T-cell (primary cell): Measurements from ENCODE around the gene TMEM125. TPM values are rescaled to one million over a fixed set of nuclear protein-coding genes. Genes with fewer than 3 reads are reported as not detected.

ENCODE experiments used
- ATAC-seq, 4 experiments: fragments of 200-7000 bp in 3 of 4; fragments of 150-1000 bp in 1 of 4; cut with Tn5 transposase; replicated peaks in 1 of 4; 1 replicate in 3 of 4; 2 replicates in 1 of 4; pipeline ENCODE4 v1.10.0; 2021; ENCODE audit warnings: moderate library complexity in 3 of 4, mild to moderate bottlenecking in 2 of 4, moderate number of reproducible peaks in 1 of 4
- CTCF ChIA-PET, 2 donors: fragments of 300-600 bp; sonication (Branson Sonifier 250); formaldehyde crosslinking; loops; one replicate each; lab custom pipeline; 2022; ENCODE audit warnings: antibody characterized with exemption in 2 of 2; lab: Charles Lee
- POLR2A ChIA-PET, 2 donors: fragments of 300-600 bp; sonication (Branson Sonifier 250); formaldehyde crosslinking; loops; one replicate each; lab custom pipeline; 2022; ENCODE audit warnings: antibody characterized with exemption in 2 of 2; lab: Charles Lee
- DNase-seq, 35 experiments: peaks; one replicate each; pipeline versions ENCODE4 v3.0.0 to v3.0.0-alpha.2; 2013 to 2023
- H3K27ac ChIP-seq: one replicate; pipeline ENCODE4 v1.5.1; 2013; ENCODE audit warnings: low read length
- H3K27me3 ChIP-seq, 2 experiments: replicated peaks in 1 of 2; 1 replicate in 1 of 2; 2 replicates in 1 of 2; pipeline versions ENCODE4 v1.6.1 to v1.7.0; 2013; ENCODE audit warnings: low read length in 1 of 2, mixed read lengths in 1 of 2; ENCODE audit not compliant: control insufficient read depth in 2 of 2, insufficient read depth in 2 of 2; ENCODE audit errors: extremely low read depth in 1 of 2
- H3K36me3 ChIP-seq, 2 donors: 1 replicate in 1 of 2; 2 replicates in 1 of 2; pipeline versions ENCODE4 v1.6.1 to v1.7.0; 2013; ENCODE audit warnings: low read length in 1 of 2; ENCODE audit not compliant: control insufficient read depth in 2 of 2, insufficient read depth in 1 of 2; ENCODE audit errors: extremely low read depth in 1 of 2
- H3K4me1 ChIP-seq, 2 experiments: 1 replicate in 1 of 2; 2 replicates in 1 of 2; pipeline versions ENCODE4 v1.6.1 to v1.7.0; 2013; ENCODE audit warnings: low read length in 2 of 2, mixed read lengths in 1 of 2; ENCODE audit not compliant: insufficient read depth in 2 of 2, control insufficient read depth in 1 of 2; ENCODE audit errors: extremely low read depth in 1 of 2
- H3K4me3 ChIP-seq, 2 donors: 1 replicate in 1 of 2; 2 replicates in 1 of 2; pipeline versions ENCODE4 v1.5.1 to v1.7.0; 2013; ENCODE audit warnings: mild to moderate bottlenecking in 2 of 2, low read length in 1 of 2, moderate library complexity in 1 of 2; ENCODE audit not compliant: control insufficient read depth in 1 of 2; ENCODE audit errors: extremely low read depth in 1 of 2
- H3K9me3 ChIP-seq: 2 replicates; pipeline ENCODE4 v1.7.0; 2013
- H3K27ac Mint-ChIP-seq, 2 donors: one replicate each; pipeline ENCODE4 v1.8.0; 2020 to 2021; ENCODE audit warnings: mild to moderate bottlenecking in 2 of 2, mixed read lengths in 2 of 2
- H3K27me3 Mint-ChIP-seq, 2 donors: one replicate each; pipeline ENCODE4 v1.8.0; 2021 to 2022; ENCODE audit warnings: mixed read lengths in 2 of 2
- H3K36me3 Mint-ChIP-seq: one replicate; pipeline ENCODE4 v1.8.0; 2021; ENCODE audit warnings: mixed read lengths
- H3K4me1 Mint-ChIP-seq, 3 donors: one replicate each; pipeline ENCODE4 v1.8.0; 2020 to 2022; ENCODE audit warnings: mixed read lengths in 3 of 3, mild to moderate bottlenecking in 1 of 3
- H3K4me3 Mint-ChIP-seq, 3 donors: one replicate each; pipeline ENCODE4 v1.8.0; 2020 to 2022; ENCODE audit warnings: mild to moderate bottlenecking in 3 of 3, mixed read lengths in 3 of 3, moderate library complexity in 3 of 3
- H3K9me3 Mint-ChIP-seq, 3 donors: one replicate each; pipeline ENCODE4 v1.8.0; 2020 to 2022; ENCODE audit warnings: mixed read lengths in 3 of 3
- WGBS: methylation state at CpG from one replicate; pipeline ENCODE4 v1.1.5; 2013; ENCODE audit warnings: missing lambda C conversion rate; ENCODE audit not compliant: insufficient coverage; 5-methylcytosine and 5-hydroxymethylcytosine counted together
- total RNA-seq, 35 experiments: library from RNA in 6 of 35; stranded (reverse) in 6 of 35; fragments of 120-200 nt in 1 of 35; gene quantifications; one replicate each; pipeline versions ENCODE4 v1.2.1 to v1.2.4 and lab custom pipeline; 2013 to 2026

Gene TMEM125
- total RNA-seq, 5 donors from 2014 or later (not counting 1 experiment from before 2014, with no cell fraction given), result 0.20 to 0.46 (median 0.35) TPM; not detected in 2

DNA sequence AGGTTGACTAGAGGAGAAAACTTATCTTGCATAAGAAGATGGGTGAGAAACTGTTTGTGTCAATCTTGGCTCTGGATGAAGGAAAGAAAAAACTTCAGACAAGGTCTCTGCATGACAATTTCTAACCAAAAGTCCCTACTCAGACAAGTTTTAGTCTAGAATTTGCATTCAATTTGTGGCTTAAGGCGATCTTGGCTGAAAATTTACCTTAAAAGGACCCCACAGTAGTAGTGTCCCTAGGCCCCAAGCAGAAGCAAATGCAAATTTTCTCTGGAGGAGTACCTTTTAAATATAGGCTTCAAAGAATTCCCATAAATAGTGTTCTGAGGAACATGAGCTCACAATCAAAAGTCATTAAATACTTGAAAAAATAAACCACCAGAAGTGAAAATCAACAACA is 17.6 kb upstream of the TMEM125 start:
- H3K9me3 ChIP-seq, result no peaks in the 10 kb centered on the region
- DNase-seq (no peak), ATAC-seq (no peak)
- peaks cover 0 to 24% of the 10 kb centered on the region in 2 experiments for H3K27me3 ChIP-seq
- H3K4me3 ChIP-seq, result no peak overlapping the region
- CTCF ChIA-PET, result interaction anchor here in 1 of 2 donors (1.0 kb wide), 1 partner anchor 16 kb away, joined by 3 read pairs; no protein-coding TSS in a partner anchor
- H3K4me1 ChIP-seq, result no peaks in the 10 kb centered on the region
- POLR2A ChIA-PET, result no interaction called here
- no peaks in the 10 kb centered on the region for H3K36me3 ChIP-seq
- H3K4me3 Mint-ChIP-seq, result no peak overlapping the region
- 100% methylated on average over 1 of the region's 1 CpG for WGBS
- no peak overlapping the region for H3K27ac Mint-ChIP-seq
- no peaks in the 10 kb centered on the region for H3K36me3 Mint-ChIP-seq
- no peaks in the 10 kb centered on the region for H3K9me3 Mint-ChIP-seq
- no peak overlapping the region for H3K27ac ChIP-seq
- peaks cover 0 to 17% of the 10 kb centered on the region in 2 donors for H3K27me3 Mint-ChIP-seq
- H3K4me1 Mint-ChIP-seq, result no peaks in the 10 kb centered on the region

DNA sequence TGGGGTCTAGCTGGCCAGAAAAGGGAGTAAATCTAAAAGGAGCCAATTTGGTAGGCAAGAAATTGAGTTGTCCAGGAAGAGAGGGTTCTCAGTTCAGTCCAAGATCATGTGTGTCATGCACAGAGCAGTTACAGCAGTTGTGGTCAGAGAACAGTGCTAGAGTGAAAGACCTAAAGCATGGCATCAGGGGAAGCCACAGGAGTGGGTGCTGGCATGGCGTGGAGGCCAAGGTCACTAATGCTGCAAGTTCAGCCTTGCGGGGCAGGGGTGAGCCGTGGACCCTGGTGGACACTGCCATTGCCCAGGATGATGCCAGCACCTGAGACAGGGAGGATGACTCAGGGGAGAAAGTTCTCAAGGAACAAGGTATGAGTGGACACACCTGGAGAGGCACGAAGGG is 16.6 kb upstream of the TMEM125 start:
- H3K27me3 Mint-ChIP-seq, result peaks cover 0 to 17% of the 10 kb centered on the region in 2 donors
- Histone ChIP-seq H3K27me3 (peaks cover 0 to 29% of the 10 kb centered on the region in 2 experiments), H3K36me3 (no peaks in the 10 kb centered on the region), H3K4me3 (no peak overlapping the region), H3K9me3 (no peaks in the 10 kb centered on the region), H3K27ac (no peak overlapping the region), H3K4me1 (no peaks in the 10 kb centered on the region)
- no peak for ATAC-seq
- DNase-seq, result no peak
- H3K9me3 Mint-ChIP-seq, result no peaks in the 10 kb centered on the region
- no peak overlapping the region for H3K4me3 Mint-ChIP-seq
- POLR2A ChIA-PET, result no interaction called here
- CTCF ChIA-PET, result interaction anchor here in 1 of 2 donors (1.0 kb wide), 1 partner anchor 17 kb away, joined by 3 read pairs; no protein-coding TSS in a partner anchor
- no peaks in the 10 kb centered on the region for H3K36me3 Mint-ChIP-seq
- WGBS, result 90% methylated on average over 4 of the region's 4 CpGs
- H3K27ac Mint-ChIP-seq, result no peak overlapping the region
- H3K4me1 Mint-ChIP-seq, result no peaks in the 10 kb centered on the region

DNA sequence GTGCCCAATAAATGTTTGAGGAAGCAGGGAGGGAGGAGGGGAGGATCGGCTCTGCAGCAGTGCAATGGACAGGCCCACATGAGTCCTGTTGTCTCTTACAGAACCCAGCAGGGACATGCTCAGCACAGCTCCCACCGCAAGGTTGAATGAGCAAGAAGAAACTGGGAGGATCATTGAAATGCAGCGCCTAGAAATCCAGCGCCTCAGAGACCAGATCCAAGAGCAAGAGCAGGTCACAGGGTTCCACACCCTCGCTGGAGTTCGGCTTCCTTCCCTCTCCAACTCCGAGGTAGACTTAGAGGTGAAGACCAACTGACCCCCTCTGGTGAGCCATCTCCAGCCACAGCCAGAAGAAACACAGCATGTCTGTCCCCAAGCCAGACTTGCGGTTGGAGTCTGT is 15.9 kb upstream of the TMEM125 start:
- 91% methylated on average over 5 of the region's 8 CpGs for WGBS
- no peak for ATAC-seq
- no peaks in the 10 kb centered on the region for H3K9me3 ChIP-seq
- H3K36me3 Mint-ChIP-seq, result no peaks in the 10 kb centered on the region
- peaks cover 0 to 27% of the 10 kb centered on the region in 2 experiments for H3K27me3 ChIP-seq
- peaks cover 0 to 17% of the 10 kb centered on the region in 2 donors for H3K27me3 Mint-ChIP-seq
- H3K4me1 ChIP-seq, result no peaks in the 10 kb centered on the region
- H3K36me3 ChIP-seq, result no peaks in the 10 kb centered on the region
- H3K4me1 Mint-ChIP-seq, result no peaks in the 10 kb centered on the region
- H3K9me3 Mint-ChIP-seq, result no peaks in the 10 kb centered on the region
- no peak overlapping the region for H3K27ac Mint-ChIP-seq
- ChIA-PET POLR2A (no interaction called here), CTCF (no interaction called here)
- no peak for DNase-seq
- no peak overlapping the region for H3K4me3 Mint-ChIP-seq
- no peak overlapping the region for H3K27ac ChIP-seq
- no peak overlapping the region for H3K4me3 ChIP-seq

DNA sequence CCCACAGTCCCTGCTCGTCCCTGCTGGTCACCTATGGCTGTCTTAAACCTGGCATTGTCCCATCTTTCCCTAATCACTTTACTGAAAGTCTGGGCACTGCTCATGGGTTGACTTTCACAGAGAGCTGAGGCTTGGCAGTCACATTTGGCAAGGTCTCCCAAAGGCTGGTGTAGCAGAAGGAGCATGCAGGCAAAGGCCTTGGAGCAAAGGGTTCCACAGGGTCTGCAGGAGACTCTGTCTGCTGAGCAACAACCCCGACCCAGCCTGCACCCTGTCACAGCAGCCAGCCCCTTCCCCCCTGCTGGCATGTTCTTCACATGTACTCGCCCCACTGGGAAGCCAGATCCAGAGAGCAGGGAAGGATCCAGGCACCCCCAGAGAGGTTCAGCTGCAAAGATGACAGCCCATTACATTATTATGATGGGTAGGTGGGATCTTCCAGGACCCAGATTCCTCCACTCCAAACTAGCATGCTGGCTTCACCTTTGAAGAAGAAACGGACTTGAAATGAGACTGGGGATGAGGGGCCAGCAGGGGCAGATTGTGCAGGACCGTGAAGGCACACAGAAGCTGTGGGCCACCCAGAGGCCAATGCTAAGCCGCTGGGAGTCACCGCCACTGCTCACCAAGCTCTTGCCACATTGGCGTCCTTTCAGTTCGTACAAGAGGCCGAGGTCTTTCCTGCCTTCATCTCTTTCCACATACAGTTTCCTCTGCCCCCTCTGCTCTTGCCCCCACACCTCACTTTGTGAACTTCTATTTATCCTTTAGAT is 14.2 kb upstream of the TMEM125 start:
- H3K4me1 Mint-ChIP-seq, result no peaks in the 10 kb centered on the region
- DNase-seq, result no peak
- POLR2A ChIA-PET, result no interaction called here
- Histone ChIP-seq H3K9me3 (no peaks in the 10 kb centered on the region), H3K27ac (no peak overlapping the region), H3K4me3 (no peak overlapping the region), H3K27me3 (peaks cover 0 to 27% of the 10 kb centered on the region in 2 experiments), H3K4me1 (no peaks in the 10 kb centered on the region), H3K36me3 (no peaks in the 10 kb centered on the region)
- CTCF ChIA-PET, result no interaction called here
- 67% methylated on average over 8 of the region's 10 CpGs for WGBS
- H3K36me3 Mint-ChIP-seq, result no peaks in the 10 kb centered on the region
- H3K27ac Mint-ChIP-seq, result no peak overlapping the region
- no peaks in the 10 kb centered on the region for H3K9me3 Mint-ChIP-seq
- no peak overlapping the region for H3K4me3 Mint-ChIP-seq
- peaks cover 0 to 13% of the 10 kb centered on the region in 2 donors for H3K27me3 Mint-ChIP-seq
- no peak for ATAC-seq

DNA sequence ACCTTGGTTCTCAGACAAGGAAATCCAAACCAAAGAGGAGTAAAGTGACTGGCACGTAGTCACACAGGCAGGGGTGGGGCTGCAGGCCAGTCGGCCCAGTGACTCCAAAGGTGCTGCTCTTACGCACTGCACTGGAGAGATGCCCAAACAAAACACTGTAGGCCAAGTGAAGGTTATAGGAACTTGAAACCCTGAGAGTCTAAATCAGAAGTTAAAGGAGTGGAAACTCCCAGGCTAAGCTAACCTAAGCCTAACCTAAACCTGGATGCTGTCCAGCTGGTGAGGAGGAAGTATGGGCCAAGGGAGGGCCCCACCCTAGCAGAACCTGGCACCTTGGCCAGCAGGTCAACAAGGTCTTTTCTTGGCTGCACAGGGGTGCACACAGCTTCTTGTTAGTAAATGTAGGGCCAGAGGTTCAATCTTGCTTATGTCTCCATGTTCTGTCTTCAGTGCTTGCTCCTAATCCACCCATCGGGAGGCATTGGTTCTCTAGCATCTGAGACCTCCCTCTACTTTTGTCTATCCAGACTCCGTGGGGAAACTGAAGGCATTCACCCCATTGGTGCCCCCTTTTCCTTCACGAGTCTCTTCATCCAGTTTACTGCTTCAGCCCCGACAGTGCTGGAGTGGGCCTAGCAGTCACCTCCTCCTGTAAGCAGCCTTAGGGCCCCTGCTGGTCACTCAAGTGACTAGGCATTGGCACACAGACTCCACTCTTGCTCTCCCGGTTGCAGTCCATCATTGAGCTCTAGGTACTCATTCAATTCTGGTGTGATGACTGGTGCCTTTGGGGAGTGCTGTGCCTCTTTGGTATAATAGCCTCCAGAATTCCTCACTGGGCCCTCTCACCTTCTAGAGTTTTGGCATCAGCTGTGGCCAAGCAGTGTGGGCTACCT is 12.9 kb upstream of the TMEM125 start:
- ATAC-seq (no peak), DNase-seq (no peak)
- POLR2A ChIA-PET, result no interaction called here
- no peaks in the 10 kb centered on the region for H3K9me3 ChIP-seq
- Mint-ChIP-seq H3K27ac (no peak overlapping the region), H3K9me3 (no peaks in the 10 kb centered on the region), H3K4me3 (no peak overlapping the region), H3K27me3 (peaks cover 0 to 8% of the 10 kb centered on the region in 2 donors), H3K4me1 (no peaks in the 10 kb centered on the region), H3K36me3 (no peaks in the 10 kb centered on the region)
- H3K4me1 ChIP-seq, result no peaks in the 10 kb centered on the region
- 87% methylated on average over 6 of the region's 8 CpGs for WGBS
- H3K27me3 ChIP-seq, result peaks cover 0 to 27% of the 10 kb centered on the region in 2 experiments
- CTCF ChIA-PET, result no interaction called here
- H3K27ac ChIP-seq, result no peak overlapping the region
- no peaks in the 10 kb centered on the region for H3K36me3 ChIP-seq
- no peak overlapping the region for H3K4me3 ChIP-seq

DNA sequence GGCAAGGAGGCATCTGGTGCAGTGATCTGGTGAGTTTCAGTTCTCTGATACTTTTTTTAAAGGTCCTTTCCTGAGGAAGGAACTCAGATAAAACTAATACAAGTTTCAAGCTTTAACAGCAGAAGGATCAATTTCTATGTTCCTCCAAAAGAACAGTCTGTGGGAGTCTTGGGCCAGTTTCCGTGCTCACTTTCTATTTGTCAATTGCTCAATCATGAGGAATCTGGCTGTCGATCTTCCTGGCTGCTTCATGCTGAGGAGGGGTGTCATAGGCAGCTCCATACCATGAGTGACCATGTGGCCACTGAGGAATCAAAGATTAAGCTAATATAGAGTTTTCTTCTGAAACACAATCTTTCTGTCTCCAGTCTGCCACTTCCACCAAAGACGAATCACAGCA is 11.4 kb upstream of the TMEM125 start:
- Mint-ChIP-seq H3K27me3 (peaks cover 0 to 1% of the 10 kb centered on the region in 2 donors), H3K4me1 (no peaks in the 10 kb centered on the region), H3K36me3 (no peaks in the 10 kb centered on the region), H3K27ac (no peak overlapping the region), H3K9me3 (peaks cover 0 to 2% (median under 1%) of the 10 kb centered on the region in 3 donors), H3K4me3 (no peak overlapping the region)
- Histone ChIP-seq H3K36me3 (no peaks in the 10 kb centered on the region), H3K4me3 (no peak overlapping the region), H3K9me3 (no peaks in the 10 kb centered on the region), H3K27me3 (peaks cover 0 to 22% of the 10 kb centered on the region in 2 experiments), H3K4me1 (no peaks in the 10 kb centered on the region), H3K27ac (no peak overlapping the region)
- ATAC-seq (no peak), DNase-seq (no peak)
- 79% methylated on average over 2 of the region's 3 CpGs for WGBS
- ChIA-PET POLR2A (no interaction called here), CTCF (no interaction called here)
